ENCODE data around the gene F12.

GRCh38 chr5:177365845-177366527, 43.4 kb downstream of the F12 start:
- TF ChIP-seq CTCF (IDR thresholded peaks at IDR 0.05), result no peak
- no peak for TF ChIP-seq POLR2A (IDR thresholded peaks at IDR 0.05)
